KOPT-K1 (cell line): ENCODE measurements around the gene FAM222A.

Experiments used
- H3K27ac ChIP-seq: fragments of 200-600 bp; sonication (generic); 2 replicates; pipeline ENCODE4 v1.5.1; 2016; ENCODE audit warnings: antibody characterized with exemption, mild to moderate bottlenecking, low read depth, low read length; ENCODE audit not compliant: poor library complexity, severe bottlenecking
- H3K36me3 ChIP-seq: fragments of 200-600 bp; sonication (generic); 2 replicates; pipeline ENCODE4 v1.5.1; 2017; ENCODE audit warnings: antibody characterized with exemption, mild to moderate bottlenecking, low read length, moderate library complexity; ENCODE audit not compliant: insufficient read depth
- H3K9me3 ChIP-seq: fragments of 200-600 bp; sonication (generic); 2 replicates; pipeline ENCODE4 v1.5.1; 2017; ENCODE audit warnings: antibody characterized with exemption, low read length, mild to moderate bottlenecking; ENCODE audit not compliant: insufficient read depth, poor library complexity, severe bottlenecking

Gene FAM222A

GRCh38 chr12:109732321-109733305 lies 19.0 kb downstream of the FAM222A start:
- no peak overlapping the region for H3K27ac ChIP-seq
- H3K9me3 ChIP-seq: no peaks in the 10 kb centered on the region
- no peaks in the 10 kb centered on the region for H3K36me3 ChIP-seq

- Histone ChIP-seq H3K27ac (no peak overlapping the region), H3K36me3 (no peaks in the 10 kb centered on the region), H3K9me3 (no peaks in the 10 kb centered on the region)
Measured at GRCh38 chr12:109734219-109735000, 20.8 kb downstream of the FAM222A start.

GRCh38 chr12:109735051-109735521 lies 21.5 kb downstream of the FAM222A start:
- no peak overlapping the region for H3K27ac ChIP-seq
- no peaks in the 10 kb centered on the region for H3K36me3 ChIP-seq
- H3K9me3 ChIP-seq: no peaks in the 10 kb centered on the region

GRCh38 chr12:109735825-109736551 lies 22.4 kb downstream of the FAM222A start:
- Histone ChIP-seq H3K27ac (no peak overlapping the region), H3K36me3 (no peaks in the 10 kb centered on the region), H3K9me3 (no peaks in the 10 kb centered on the region)

- Histone ChIP-seq H3K27ac (no peak overlapping the region), H3K9me3 (no peaks in the 10 kb centered on the region), H3K36me3 (no peaks in the 10 kb centered on the region)
Measured at GRCh38 chr12:109736552-109737108, 23.0 kb downstream of the FAM222A start.

- H3K36me3 ChIP-seq: no peaks in the 10 kb centered on the region
- no peaks in the 10 kb centered on the region for H3K9me3 ChIP-seq
- H3K27ac ChIP-seq: no peak overlapping the region
Measured at GRCh38 chr12:109737126-109737525, 23.5 kb downstream of the FAM222A start.

GRCh38 chr12:109737631-109738030 lies 24.0 kb downstream of the FAM222A start:
- Histone ChIP-seq H3K36me3 (no peaks in the 10 kb centered on the region), H3K27ac (no peak overlapping the region)

GRCh38 chr12:109738209-109738608 lies 24.6 kb downstream of the FAM222A start:
- Histone ChIP-seq H3K27ac (no peak overlapping the region), H3K9me3 (no peaks in the 10 kb centered on the region), H3K36me3 (no peaks in the 10 kb centered on the region)

More at GRCh38 chr12:109737631-109738030, 24.0 kb downstream of the FAM222A start:
- no peaks in the 10 kb centered on the region for H3K9me3 ChIP-seq

GRCh38 chr12:109738878-109739665 lies 25.4 kb downstream of the FAM222A start:
- no peaks in the 10 kb centered on the region for H3K9me3 ChIP-seq
- no peak overlapping the region for H3K27ac ChIP-seq
- H3K36me3 ChIP-seq: no peaks in the 10 kb centered on the region

- H3K9me3 ChIP-seq: no peaks in the 10 kb centered on the region
- H3K27ac ChIP-seq: no peak overlapping the region
- H3K36me3 ChIP-seq: no peaks in the 10 kb centered on the region
Measured at GRCh38 chr12:109739747-109740693, 26.4 kb downstream of the FAM222A start.

GRCh38 chr12:109740694-109741245 lies 27.1 kb downstream of the FAM222A start:
- Histone ChIP-seq H3K36me3 (no peaks in the 10 kb centered on the region), H3K9me3 (no peaks in the 10 kb centered on the region), H3K27ac (no peak overlapping the region)

- no peaks in the 10 kb centered on the region for H3K36me3 ChIP-seq
- H3K9me3 ChIP-seq: no peaks in the 10 kb centered on the region
- no peak overlapping the region for H3K27ac ChIP-seq
Measured at GRCh38 chr12:109741286-109741969, 27.8 kb downstream of the FAM222A start.
